22Rv1 (cell line): ENCODE results near the gene SRGAP1.
"Not testable (repeated sequence)": the region's sequence is repeated elsewhere in the genome, so short reads cannot be mapped to it uniquely, and the experiment has no call there.

Experiments
- H3K27ac ChIP-seq: fragments of 450-650 bp; 2 replicates; pipeline ENCODE4 v1.5.1; 2017
- CTCF ChIP-seq: fragments of 450-650 bp; IDR thresholded peaks from 2 replicates; pipeline ENCODE4 v1.5.1; 2017; ENCODE audit warnings: mild to moderate bottlenecking
- ZFX ChIP-seq: fragments of 450-650 bp; IDR thresholded peaks from 2 replicates; pipeline ENCODE4 v1.6.1; 2017; ENCODE audit warnings: antibody characterized with exemption, borderline replicate concordance

SRGAP1 gene

GRCh38 chr12:64004641-64005040 lies 160.1 kb downstream of the SRGAP1 start:
- TF ChIP-seq ZFX (no peak), CTCF (no peak)

DNA sequence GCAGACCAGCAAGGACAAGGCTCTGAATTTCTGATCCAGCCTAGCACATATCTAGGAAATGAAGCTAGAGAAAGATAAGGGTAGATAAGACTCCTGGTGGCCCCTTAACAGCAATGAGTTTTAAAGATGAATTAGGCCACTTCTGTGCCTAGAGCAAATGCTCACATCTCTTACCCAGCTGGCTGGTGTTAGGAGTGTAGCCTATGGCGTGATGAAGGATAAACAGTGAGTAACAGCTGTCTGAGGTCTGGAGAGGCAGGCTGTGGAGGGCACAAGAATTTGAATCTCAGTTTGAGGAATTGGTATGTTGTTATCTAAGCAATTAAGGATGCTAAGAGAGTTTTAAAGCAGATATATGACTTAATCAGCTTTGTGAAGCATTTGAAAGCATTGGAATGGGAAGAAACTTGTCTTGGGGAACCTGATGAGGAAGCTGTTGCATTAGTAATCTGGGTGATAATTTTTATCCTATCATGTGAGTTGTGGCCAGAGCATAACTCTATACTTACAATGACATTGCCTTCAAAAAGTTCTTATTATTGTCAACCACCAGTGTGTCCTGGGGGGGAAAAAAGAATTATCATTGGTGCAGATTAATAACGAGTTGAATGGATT lies 161.8 kb downstream of the SRGAP1 start:
- no peak overlapping the region for H3K27ac ChIP-seq
- no peak for TF ChIP-seq ZFX
- TF ChIP-seq CTCF = no peak

More at GRCh38 chr12:64004641-64005040, 160.1 kb downstream of the SRGAP1 start:
- no peak overlapping the region for H3K27ac ChIP-seq

GRCh38 chr12:64007853-64008252 lies 163.4 kb downstream of the SRGAP1 start:
- H3K27ac ChIP-seq = no peak overlapping the region
- TF ChIP-seq ZFX = no peak
- no peak for TF ChIP-seq CTCF

- TF ChIP-seq CTCF (no peak), ZFX (no peak)
- H3K27ac ChIP-seq = no peak overlapping the region
These were observed 164.1 kb downstream of the SRGAP1 start for GRCh38 chr12:64008596-64008995.

DNA sequence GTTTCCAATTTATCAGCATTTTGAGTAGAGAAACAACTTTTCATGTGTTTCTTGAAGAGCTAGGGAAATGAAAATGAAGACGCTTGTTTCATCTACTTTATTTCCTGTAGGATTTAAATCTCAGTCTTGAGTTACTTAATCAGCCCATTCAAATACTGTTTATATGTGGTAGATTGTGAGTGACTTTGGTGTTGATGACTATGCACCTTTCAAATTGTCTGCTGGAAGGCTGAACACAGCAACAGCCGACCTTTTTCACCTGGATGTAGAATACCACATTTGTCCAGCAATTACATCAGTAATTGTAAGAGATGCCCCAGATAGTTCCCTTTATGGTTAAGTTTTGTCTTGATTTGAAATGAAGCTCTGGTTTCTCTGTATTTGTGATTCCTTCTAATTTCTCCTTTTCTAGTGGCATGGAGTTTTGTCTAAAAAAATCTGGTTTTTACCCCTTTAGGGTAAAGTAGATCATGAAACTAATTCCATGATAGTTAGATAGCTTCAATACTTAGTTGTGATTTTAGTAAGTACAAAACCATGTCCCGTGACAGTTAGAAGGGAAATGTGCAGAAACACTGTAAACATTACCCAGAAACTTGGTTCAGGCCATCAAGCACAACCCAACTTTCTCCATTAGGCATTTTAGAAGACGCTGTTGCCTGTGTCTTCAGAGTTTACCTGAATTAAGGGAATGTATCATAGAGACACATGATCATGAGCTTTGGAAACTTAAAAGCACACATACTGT lies 165.0 kb downstream of the SRGAP1 start:
- no peak overlapping the region for H3K27ac ChIP-seq
- TF ChIP-seq CTCF = no peak
- TF ChIP-seq ZFX = no peak

GRCh38 chr12:64010069-64010686 lies 165.7 kb downstream of the SRGAP1 start:
- H3K27ac ChIP-seq = no peak overlapping the region
- TF ChIP-seq CTCF (no peak), ZFX (no peak)

GRCh38 chr12:64016521-64016920 lies 172.0 kb downstream of the SRGAP1 start:
- TF ChIP-seq CTCF = no peak
- no peak for TF ChIP-seq ZFX
- H3K27ac ChIP-seq = no peak overlapping the region

DNA sequence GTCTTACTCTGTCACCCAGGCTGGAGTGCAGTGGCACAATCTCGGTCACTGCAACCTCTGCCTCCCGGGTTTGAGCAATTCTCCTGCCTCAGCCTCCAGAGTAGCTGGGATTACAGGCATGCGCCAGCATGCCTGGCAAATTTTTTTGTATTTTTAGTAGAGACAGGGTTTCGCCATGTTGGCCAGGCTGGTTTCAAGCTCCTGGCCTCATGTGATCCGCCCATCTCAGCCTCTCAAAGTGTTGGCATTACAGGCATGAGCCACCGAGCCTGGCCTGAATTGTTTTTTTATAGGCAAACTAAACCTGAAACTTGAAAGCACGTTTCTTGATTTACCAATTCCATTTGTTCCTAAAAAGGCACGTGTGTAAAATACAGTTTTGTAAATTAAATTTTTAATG lies 173.6 kb downstream of the SRGAP1 start:
- not testable (repeated sequence) for H3K27ac ChIP-seq
